ENCODE measurements around the gene IER3IP1. TPM values are rescaled to one million over a fixed set of nuclear protein-coding genes. Genes with fewer than 3 reads are reported as not detected.

Gene IER3IP1
- total RNA-seq, 2 donors from 2014 or later = 10.5 to 14.5 TPM

- intact Hi-C loops (cut with DNase I) = no loop called here
These were observed 4.6 kb upstream of the IER3IP1 start for GRCh38 chr18:47180765-47181164.

DNA sequence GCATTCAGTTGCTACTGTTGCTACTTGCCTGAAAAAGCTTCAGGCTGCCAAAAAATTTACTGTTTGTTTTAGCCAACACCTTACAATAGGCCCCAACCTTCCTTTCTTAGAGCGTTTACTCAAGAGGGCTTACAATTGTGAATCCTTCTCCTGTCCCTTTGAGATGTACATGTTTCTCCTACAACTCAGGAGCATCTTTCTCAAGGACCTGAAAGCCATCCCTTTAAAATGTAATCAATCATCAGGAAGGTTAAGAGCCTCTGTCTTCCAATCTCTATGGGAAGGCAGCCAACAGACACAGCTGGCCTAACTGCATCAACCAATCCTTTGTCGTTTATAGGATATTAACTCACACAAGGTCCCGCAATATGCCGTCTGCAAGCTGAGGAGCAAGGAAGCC, 3.4 kb upstream of the IER3IP1 start:
- intact Hi-C loops (cut with DNase I) = loop anchor here (2.0 kb wide), 1 partner anchor 27 kb away; no protein-coding TSS in a partner anchor
- no peak for TF ChIP-seq CTCF (IDR thresholded peaks at IDR 0.05)

More at GRCh38 chr18:47180765-47181164, 4.6 kb upstream of the IER3IP1 start:
- Histone ChIP-seq H3K9ac (ENCODE audit: low read depth in 2 of 2, low read length in 2 of 2) (no peak overlapping the region), H3K4me3 (no peak overlapping the region), H3K27ac (no peak overlapping the region), H3K9me3 (no peaks in the 10 kb centered on the region), H3K27me3 (no peaks in the 10 kb centered on the region), H3K4me1 (no peaks in the 10 kb centered on the region), H3K36me3 (no peaks in the 10 kb centered on the region)
- no peak for DNase-seq
- TF ChIP-seq CTCF (IDR thresholded peaks at IDR 0.05) = no peak

DNA sequence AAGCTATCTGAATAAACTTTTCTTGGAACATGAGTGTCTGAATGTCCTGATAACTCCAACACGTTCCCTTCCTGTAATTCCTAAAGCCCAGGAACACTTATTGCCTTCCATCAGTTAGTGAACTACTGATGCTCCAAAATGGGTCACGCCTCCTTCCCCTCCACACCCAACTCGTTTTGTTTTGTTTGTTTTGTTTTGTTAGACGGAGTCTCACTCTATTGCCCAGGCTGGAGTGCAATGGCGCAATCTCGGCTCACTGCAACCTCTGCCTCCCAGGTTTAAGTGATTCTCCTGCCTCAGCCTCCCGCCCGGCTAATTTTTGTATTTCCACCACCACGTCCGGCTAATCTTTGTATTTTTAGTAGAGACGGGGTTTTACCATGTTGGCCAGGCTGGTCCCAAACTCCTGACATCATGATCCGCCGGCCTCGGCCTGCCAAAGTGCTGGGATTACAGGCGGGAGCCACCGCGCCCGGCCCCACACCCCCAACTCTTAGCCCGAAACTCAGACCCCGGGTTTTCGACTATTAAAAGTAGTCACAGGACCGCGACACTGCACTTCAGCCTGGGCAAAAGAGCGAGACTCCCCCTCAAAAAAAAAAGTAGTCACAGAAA, 774 bp downstream of the IER3IP1 start:
- peak; percentile 23 for DNase-seq
- no peak for TF ChIP-seq CTCF (IDR thresholded peaks at IDR 0.05)
- H3K9ac ChIP-seq (ENCODE audit: low read depth in 2 of 2, low read length in 2 of 2) = peak overlapping the region; percentile 86 to 89
- no peaks in the 10 kb centered on the region for H3K27me3 ChIP-seq
- H3K4me3 ChIP-seq = peak overlapping the region; percentile 91
- no peaks in the 10 kb centered on the region for H3K9me3 ChIP-seq
- no peaks in the 10 kb centered on the region for H3K36me3 ChIP-seq
- H3K27ac ChIP-seq = peak overlapping the region; percentile 70
- peaks cover 4% of the 10 kb centered on the region for H3K4me1 ChIP-seq
- intact Hi-C loops (cut with DNase I) = no loop called here

More for the DNA sequence above, 3.4 kb upstream of the IER3IP1 start:
- Histone ChIP-seq H3K36me3 (no peaks in the 10 kb centered on the region), H3K9me3 (no peaks in the 10 kb centered on the region), H3K4me1 (peaks cover 3% of the 10 kb centered on the region), H3K27ac (no peak overlapping the region), H3K4me3 (no peak overlapping the region), H3K9ac (ENCODE audit: low read depth in 2 of 2, low read length in 2 of 2) (no peak overlapping the region), H3K27me3 (no peaks in the 10 kb centered on the region)
- no peak for DNase-seq

DNA sequence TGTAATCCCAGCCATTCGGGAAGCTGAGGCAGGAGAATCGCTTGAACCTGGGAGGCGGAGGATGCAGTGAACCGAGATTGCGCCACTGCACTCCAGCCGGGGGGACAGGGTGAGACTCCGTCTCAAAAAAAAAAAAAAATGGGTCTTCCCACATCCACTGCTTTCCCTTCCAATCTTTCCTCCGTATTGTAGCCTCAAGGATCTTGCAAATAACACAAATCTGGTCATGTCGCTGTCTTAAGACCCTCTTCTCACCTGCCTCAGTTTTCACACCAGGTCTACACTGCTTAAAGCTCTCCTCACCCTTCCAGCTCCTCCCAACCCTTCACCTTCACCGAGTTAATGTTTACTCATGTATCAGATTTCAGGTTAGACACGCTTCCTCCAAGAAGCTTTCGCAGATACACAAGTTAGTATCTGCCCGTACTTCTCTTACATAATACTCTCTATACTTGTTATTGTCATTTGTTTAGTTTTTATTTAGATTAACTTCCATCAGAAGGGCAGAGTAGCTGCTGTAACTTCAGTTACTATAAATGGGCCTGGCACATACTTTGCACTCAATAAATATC, 1.5 kb downstream of the IER3IP1 start:
- Histone ChIP-seq H3K9me3 (no peaks in the 10 kb centered on the region), H3K27me3 (no peaks in the 10 kb centered on the region), H3K4me1 (peaks cover 4% of the 10 kb centered on the region), H3K9ac (ENCODE audit: low read depth in 2 of 2, low read length in 2 of 2) (peak overlapping the region; percentile 86 to 89), H3K4me3 (peak overlapping the region; percentile 91), H3K36me3 (no peaks in the 10 kb centered on the region), H3K27ac (no peak overlapping the region)
- TF ChIP-seq CTCF (IDR thresholded peaks at IDR 0.05) = no peak
- intact Hi-C loops (cut with DNase I) = no loop called here
- DNase-seq = peak; percentile 25

- H3K4me1 ChIP-seq = peaks cover 4% of the 10 kb centered on the region
- no peak for DNase-seq
- H3K9me3 ChIP-seq = no peaks in the 10 kb centered on the region
- no peak for TF ChIP-seq CTCF (IDR thresholded peaks at IDR 0.05)
- no peak overlapping the region for H3K9ac ChIP-seq (ENCODE audit: low read depth in 2 of 2, low read length in 2 of 2)
- intact Hi-C loops (cut with DNase I) = no loop called here
- H3K27ac ChIP-seq = no peak overlapping the region
- H3K27me3 ChIP-seq = no peaks in the 10 kb centered on the region
- no peaks in the 10 kb centered on the region for H3K36me3 ChIP-seq
- H3K4me3 ChIP-seq = no peak overlapping the region
These were observed 3.7 kb downstream of the IER3IP1 start for GRCh38 chr18:47172476-47172875.

All from colonic mucosa (tissue), 4 donors.